Fibroblast of peridontal ligament (primary cell): ENCODE data around the gene IPPK.
"Not testable (repeated sequence)": the region's sequence is repeated elsewhere in the genome, so short reads cannot be mapped to it uniquely, and the experiment has no call there.

Experiments
- DNase-seq: peaks from one replicate; pipeline ENCODE4 v3.0.0-alpha.2; 2010; ENCODE audit errors: extremely low read depth

Gene IPPK

GRCh38 chr9:92595075-92595474 lies 74.9 kb downstream of the IPPK start:
- DNase-seq: not testable (repeated sequence)

GRCh38 chr9:92592946-92593861 lies 76.7 kb downstream of the IPPK start:
- DNase-seq: peak; percentile 79

- DNase-seq: no peak
Observed at GRCh38 chr9:92592537-92592936, 77.4 kb downstream of the IPPK start.

- peak; percentile 87 for DNase-seq
Observed at GRCh38 chr9:92590377-92590776, 79.6 kb downstream of the IPPK start.

GRCh38 chr9:92589923-92590322 lies 80.0 kb downstream of the IPPK start:
- no peak for DNase-seq

GRCh38 chr9:92576175-92576574 lies 93.8 kb downstream of the IPPK start:
- no peak for DNase-seq

GRCh38 chr9:92573612-92574011 lies 96.3 kb downstream of the IPPK start:
- DNase-seq: not testable (repeated sequence)

- DNase-seq: not testable (repeated sequence)
Observed at GRCh38 chr9:92571871-92572270, 98.1 kb downstream of the IPPK start.

- DNase-seq: peak; percentile 75
Observed at GRCh38 chr9:92564982-92565381, 104.9 kb downstream of the IPPK start.

GRCh38 chr9:92564504-92564903 lies 105.4 kb downstream of the IPPK start:
- peak; percentile 70 for DNase-seq
